ENCODE results near the gene KMT2B.

DNA sequence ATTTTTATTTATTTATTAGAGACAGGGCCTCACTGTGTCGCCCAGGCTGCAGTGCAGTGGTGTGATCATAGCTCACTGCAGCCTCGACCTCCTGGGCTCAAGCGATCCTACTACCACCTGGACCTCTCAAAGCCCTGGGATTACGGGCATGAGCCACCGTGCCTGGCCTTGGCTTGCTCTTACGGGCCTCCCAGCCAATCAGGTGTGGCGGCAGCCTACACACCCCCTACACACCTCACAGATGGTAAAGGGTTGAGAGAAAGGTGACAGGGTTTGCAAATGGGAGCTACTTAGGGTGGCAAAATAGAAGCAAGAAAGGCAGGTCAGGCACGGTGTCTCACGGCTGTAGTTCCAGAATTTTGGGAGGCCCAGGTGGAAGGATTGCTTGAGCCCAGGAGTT is 14.5 kb upstream of the KMT2B start:
- no peak for TF ChIP-seq CTCF (IDR thresholded peaks at IDR 0.05)
- no peak for TF ChIP-seq POLR2A (IDR thresholded peaks at IDR 0.05)
